GM12873 (cell line): ENCODE results near the gene OR4D6.

ENCODE experiments used
- TF ChIP-seq, protein P1 (sequence below): IDR thresholded peaks from 2 replicates; pipeline ENCODE4 v1.5.1; 2012; ENCODE audit warnings: low read depth, mild to moderate bottlenecking, moderate library complexity, low read length, control low read depth; ENCODE audit not compliant: insufficient read depth; ENCODE audit errors: missing control alignments

The OR4D6 gene

DNA sequence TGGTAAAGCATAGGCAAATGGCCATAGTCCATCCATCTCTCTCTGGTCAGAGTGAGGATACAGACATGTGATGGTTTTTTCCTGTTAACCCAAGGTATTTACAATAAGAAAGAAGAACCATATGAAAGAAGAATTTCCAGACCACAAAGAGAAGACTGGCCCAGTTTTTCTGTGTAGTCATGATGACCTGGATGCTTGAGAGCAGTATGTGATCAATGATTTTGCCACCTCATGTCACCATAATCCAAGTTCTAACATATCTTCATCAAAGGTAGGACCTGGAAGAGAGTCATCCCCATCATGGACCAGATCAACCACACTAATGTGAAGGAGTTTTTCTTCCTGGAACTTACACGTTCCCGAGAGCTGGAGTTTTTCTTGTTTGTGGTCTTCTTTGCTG, at the start of gene OR4D6:
Gene OR4D6 (plus strand): TSS at position 301 of the 400 bp plus-strand sequence. CDS start 0 bp downstream, at position 301.
- TF ChIP-seq, protein P1, sequence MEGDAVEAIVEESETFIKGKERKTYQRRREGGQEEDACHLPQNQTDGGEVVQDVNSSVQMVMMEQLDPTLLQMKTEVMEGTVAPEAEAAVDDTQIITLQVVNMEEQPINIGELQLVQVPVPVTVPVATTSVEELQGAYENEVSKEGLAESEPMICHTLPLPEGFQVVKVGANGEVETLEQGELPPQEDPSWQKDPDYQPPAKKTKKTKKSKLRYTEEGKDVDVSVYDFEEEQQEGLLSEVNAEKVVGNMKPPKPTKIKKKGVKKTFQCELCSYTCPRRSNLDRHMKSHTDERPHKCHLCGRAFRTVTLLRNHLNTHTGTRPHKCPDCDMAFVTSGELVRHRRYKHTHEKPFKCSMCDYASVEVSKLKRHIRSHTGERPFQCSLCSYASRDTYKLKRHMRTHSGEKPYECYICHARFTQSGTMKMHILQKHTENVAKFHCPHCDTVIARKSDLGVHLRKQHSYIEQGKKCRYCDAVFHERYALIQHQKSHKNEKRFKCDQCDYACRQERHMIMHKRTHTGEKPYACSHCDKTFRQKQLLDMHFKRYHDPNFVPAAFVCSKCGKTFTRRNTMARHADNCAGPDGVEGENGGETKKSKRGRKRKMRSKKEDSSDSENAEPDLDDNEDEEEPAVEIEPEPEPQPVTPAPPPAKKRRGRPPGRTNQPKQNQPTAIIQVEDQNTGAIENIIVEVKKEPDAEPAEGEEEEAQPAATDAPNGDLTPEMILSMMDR, result no peak

DNA sequence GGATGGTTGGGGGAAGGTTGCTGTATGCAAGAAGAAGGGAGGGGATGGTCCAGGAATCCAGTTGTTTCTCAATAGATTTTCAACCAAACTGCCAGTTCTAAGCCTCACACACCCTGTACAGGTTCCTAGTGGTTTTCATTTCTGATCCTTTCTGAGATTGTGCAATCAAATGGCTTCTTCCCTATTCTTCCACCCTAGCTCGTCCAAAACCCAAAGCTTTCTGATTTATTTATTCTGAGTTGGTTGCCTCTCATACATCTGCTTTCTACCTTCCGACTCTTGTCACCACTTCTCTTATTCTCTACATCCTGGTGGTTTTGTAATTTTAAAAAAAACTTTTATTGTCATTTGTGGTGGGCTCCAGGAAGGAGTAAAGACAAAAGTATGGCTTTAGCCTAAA, 43.1 kb upstream of the OR4D6 start:
- TF ChIP-seq, protein P1, result no peak

DNA sequence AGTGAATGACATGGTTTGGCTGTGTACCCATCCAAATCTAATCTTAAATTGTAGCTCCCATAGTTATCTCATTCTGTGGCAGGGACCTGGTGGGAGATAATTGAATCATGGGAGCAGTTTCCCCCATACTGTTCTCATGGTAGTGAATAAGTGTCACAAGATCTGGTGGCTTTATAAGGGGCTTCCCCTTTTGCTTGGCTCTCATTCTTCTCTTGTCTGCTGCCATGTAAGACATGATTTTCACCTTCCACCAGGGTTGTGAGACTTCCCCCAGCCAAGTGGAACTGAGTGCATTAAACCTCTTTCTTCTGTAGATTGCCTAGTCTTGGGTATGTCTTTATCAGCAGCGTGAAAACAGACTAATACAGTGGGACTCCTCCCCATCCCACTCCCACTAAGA, 41.6 kb upstream of the OR4D6 start:
- TF ChIP-seq, protein P1, result no peak

DNA sequence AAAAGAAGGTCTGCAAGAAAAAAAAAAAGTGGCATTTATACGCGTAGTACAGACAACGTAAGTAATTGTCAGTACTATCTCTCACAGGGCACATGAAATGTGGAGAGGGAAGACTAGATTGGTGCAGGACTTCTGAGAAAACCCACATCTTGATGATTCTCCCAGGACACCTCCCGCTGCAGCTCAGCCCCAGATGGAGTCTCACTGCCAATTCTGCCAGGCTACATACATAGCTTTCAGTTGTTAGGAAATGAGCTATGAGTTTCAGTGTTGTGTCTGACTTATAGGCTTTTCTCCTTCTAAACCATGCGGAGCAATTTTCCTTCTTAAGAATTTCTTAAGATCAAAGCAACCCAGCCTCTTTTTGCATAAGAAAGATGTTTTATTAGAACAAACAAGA, 40.1 kb upstream of the OR4D6 start:
- TF ChIP-seq, protein P1, result no peak

DNA sequence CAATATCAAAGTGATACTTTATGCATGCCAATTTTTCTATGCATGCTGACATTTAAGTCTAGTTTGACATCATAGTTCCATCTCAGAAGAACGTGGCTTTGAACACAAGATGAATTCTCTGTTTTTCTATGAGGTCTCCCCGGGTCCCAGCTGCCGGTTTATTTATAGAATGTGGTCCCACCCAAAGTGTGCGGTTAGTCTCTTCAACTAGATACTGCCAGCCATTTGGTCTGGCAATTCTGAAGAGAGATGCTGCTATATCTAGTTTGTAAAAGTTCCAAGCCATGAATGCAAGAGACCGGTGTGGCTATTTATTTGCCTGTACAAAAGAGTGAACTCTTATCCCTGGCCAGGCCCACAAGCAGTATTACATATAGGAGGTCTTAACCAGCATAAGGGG, 39.7 kb upstream of the OR4D6 start:
- TF ChIP-seq, protein P1, result no peak

DNA sequence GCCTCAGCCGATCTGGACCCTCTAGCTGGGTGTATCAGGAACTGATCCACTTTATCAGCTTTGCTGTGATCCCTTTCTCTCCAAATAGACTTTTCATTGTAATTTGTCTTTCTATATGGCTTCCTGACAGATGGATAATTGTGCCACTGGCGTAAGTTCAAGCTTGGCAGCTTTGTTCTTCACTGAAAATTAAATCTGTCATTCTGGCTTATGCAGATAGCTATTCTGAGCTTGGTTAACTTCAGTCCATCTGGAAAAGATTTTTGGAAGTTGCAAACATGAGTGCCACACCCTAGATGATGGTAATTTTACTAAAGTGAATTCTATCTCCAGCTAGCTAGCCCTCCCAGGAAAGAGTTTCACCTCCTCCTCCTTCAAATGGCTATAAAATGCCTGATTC, 38.6 kb upstream of the OR4D6 start:
- TF ChIP-seq, protein P1, result no peak

DNA sequence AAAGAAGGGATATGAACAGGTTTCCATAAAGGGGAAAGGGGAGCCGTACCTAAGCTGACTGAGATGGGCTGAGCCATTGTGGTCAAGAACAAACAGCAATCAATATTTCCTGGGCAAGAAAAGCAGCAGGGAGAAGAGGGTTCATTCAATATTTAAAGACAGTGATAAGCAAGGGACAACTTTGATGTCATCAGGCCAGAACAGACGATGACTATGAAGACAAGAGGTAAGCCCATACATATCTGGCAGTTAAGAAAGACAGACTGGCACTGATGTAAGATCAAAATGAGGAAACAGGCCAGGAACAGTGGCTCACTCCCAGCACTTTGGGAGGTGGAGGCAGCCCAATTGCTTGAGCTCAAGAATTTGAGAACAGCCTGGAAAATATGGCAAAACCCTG, 32.9 kb upstream of the OR4D6 start:
- TF ChIP-seq, protein P1, result no peak

DNA sequence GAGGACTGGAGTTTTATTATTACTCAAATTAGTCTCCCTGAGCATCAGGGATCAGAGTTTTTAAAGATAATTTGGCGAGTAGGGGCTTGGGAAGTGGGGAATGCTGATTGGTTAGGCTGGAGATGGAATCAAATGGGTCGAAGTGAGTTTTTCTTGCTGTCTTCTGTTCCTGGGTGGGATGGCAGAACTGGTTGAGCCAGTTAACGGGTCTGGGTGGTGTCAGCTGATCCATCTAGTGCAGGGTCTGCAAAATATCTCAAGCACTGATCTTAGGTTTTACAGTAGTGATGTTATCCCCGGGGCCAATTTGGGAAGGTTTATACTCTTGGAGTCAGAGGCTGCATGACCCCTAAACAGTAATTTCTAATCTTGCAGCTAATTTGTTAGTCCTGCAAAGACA, 31.6 kb upstream of the OR4D6 start:
- TF ChIP-seq, protein P1, result no peak
